Fibroblast of peridontal ligament (primary cell): ENCODE results near the gene KLF12.

Experiments used
- DNase-seq: peaks from one replicate; pipeline ENCODE4 v3.0.0-alpha.2; 2010; ENCODE audit errors: extremely low read depth

The KLF12 gene

GRCh38 chr13:74135326-74136083 is 1.3 kb upstream of the KLF12 start:
- DNase-seq: peak; percentile 57

GRCh38 chr13:74134777-74135325 is 647 bp upstream of the KLF12 start:
- no peak for DNase-seq

- peak; percentile 94 for DNase-seq
Measured at GRCh38 chr13:74133657-74134201, 475 bp downstream of the KLF12 start.

GRCh38 chr13:74132776-74133656 is 1.2 kb downstream of the KLF12 start:
- DNase-seq: peak; percentile 70

DNA sequence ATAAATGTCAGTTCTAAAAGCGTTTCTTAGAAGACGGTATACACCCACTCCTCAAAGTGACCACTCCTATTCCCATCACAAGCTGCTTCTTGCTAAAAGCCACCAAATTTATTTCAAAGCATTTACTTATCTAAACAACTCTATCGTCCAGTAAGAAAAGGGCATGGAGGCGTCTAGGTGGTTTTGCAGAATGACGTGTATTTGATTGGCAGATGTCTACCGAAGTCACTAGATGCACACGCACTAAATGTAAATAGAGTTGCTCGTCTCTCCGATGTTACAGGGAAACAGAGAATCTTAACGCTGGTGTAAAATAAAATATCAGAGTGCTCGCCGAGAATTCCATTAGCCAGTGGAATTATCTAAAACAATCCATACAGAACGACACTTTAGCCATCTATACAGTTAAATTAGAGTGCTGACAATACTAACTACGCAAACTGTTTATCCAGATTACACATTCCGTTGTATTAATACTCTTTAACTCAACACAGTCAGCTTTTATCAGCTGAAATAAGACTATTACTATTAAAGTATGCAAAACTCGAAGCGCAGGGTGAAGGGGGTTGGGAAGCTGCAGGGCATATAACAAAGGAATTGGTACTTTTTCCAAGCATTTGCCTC is 1.9 kb downstream of the KLF12 start:
- DNase-seq: peak; percentile 48

GRCh38 chr13:74131227-74131626 is 3.0 kb downstream of the KLF12 start:
- no peak for DNase-seq

DNA sequence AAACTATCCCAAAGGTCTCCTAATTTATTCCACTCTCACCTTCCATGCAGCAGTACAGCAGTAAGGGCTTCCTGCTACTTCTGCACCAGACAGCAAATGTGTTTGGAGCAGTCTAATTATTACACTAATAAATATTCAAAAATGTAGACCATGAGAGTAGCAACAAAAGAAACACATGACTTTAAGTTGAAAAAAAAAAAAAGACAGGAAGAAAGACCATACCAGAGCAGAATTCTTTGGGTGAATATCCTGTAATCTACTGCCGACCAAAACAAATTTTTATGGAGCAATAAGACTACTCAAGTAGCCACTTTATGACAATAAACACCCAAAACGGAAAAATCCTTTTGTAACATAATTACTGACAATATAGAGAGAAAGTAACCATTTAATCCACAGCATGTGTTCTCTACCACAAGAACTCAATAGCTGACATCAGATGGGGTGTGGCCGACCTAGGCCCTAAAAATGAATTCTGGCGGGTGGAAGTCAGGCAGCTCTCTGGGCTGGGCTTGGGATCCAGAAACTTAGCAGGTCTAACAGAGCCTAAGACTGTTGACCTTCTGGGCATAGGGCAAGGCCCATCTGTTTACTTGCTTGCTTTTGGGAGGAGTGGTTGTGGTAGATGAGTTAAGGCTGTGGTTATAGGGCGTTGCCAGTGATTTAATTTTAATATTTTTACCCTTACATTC is 4.6 kb downstream of the KLF12 start:
- peak; percentile 81 for DNase-seq

- peak; percentile 49 for DNase-seq
Measured at GRCh38 chr13:74128156-74128767, 5.9 kb downstream of the KLF12 start.

DNA sequence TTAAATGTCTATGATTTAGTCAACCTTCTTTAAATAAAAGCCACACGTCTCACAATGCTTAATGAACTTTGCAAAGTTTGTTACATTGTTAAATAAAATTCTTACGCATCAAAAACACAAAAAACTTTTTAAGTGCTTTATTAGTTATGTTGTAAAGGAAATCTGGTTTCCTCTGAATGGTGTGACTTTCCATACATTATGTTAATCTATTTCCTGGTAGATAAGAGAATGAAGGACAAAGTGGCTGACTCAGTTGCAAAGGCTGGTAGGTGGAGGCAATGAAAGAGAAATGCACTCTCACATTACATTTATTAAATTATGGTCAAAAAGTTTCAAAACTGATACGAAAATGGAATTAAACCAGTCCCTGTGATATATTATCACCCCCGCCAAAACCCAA is 15.9 kb downstream of the KLF12 start:
- DNase-seq: no peak

GRCh38 chr13:74117207-74117705 is 16.9 kb downstream of the KLF12 start:
- no peak for DNase-seq

- peak; percentile 90 for DNase-seq
Measured at GRCh38 chr13:74115133-74115532, 19.1 kb downstream of the KLF12 start.

DNA sequence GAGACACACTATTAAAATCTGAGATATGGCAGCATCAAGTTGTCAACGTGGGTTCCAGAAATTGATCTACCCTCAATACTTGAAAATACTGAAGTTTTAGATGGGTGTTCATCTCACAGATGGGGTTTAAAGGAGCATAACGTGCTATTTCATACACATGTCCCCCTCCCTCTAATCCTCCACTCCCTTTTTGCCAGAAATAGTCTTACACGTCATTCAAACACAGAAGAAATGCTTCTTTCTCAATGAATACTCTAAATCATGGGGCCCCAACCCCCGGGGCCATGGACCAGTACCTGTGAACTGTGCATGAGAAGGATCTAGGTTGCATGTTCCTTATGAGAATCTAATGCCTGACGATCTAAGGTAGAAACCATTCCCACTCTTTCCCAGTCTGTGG is 19.6 kb downstream of the KLF12 start:
- no peak for DNase-seq

DNA sequence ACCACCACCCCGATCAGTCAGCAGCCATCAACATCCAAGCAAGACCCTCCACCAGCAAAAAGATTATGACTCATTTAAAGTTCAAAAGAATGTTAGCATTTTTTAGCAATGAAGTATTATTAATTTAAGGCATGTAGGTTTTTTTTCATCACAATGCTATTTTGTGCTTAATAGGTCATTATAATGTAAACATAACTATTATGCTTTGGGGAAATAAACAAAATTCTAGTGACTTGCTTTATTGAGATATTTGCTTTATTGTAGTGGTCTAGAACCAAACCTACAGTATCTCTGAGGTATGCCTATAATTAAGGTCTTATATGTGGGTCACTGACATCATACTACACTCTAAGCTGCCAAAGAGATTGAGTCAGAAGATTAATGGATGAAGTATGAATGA is 20.0 kb downstream of the KLF12 start:
- DNase-seq: peak; percentile 69

DNA sequence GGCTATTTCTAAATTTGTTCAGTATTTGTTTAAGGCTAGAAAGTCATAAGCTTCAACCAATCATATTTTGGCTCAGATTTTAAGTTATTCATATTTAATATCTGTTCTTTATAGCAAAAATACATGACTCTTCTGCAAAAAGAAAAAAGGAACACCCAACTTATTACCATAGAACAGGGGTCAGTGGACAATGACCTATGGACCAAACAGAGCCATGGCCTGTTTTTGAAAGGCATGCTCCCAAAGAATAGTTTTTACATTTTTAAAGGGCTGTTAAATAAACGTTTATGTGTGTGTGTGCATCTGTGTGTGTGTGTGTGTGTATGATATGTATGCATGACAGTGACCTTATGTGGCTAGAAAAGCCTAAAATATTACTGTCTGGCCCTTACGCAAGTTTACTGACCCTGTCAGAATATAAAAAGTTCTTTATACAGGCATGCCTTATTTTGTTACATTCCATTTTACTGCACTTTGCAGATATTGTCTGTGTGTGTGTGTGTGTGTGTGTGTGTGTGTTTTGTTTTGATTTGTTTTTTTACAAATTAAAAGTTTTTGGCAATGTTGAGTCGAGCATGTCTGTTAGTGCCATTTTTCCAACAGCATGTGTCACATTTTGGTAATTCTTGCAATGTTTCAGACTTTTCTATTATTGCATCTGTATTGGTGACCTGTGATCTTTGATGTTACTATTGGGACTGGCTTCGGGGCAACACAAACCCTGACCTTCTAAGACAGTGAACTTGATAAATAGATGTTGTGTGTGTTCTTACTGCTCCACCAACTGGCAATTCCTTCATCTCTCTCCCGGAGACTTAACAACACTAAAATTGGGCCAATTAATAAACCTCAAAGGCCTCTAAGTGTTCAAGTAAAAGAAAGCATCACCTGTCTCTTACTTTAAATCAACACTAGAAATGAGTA is 22.0 kb downstream of the KLF12 start:
- DNase-seq: no peak

DNA sequence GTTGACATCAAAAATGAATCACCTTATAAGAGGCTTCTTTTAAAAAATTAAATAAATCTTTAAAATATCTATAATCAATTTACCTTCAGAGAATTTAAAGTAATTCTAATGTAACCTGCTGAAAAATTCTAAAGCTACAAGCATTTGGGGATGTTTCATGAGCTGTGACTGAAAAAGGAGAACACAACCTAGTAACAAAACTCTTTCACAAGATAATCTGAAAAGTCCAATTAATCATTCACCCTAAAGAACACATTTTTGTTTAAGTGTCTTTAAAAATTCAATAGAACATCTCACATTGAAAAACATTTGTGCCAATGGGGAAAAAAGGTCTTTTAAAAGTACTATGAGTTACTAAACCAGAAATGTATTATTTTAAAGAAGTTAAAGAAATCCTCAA is 22.8 kb downstream of the KLF12 start:
- no peak for DNase-seq

DNA sequence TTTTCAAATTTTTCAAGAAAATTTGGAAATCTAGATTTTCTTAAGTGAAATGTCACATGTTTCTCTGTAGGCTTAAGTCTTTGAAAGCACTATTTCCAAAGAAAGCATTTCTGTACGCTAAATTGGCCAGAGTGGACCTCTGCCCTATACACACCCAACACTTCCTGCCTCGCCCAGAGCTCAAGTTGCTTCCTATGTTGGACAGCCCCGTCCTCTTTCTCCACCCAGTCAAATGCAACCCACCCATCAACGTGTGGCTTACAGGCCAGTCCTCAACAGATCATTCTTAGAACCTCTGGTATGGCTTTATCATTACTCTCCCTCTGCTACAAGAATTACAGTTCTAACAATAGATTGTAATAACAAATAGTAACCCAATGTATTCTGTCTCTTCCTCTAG is 24.2 kb downstream of the KLF12 start:
- DNase-seq: no peak

DNA sequence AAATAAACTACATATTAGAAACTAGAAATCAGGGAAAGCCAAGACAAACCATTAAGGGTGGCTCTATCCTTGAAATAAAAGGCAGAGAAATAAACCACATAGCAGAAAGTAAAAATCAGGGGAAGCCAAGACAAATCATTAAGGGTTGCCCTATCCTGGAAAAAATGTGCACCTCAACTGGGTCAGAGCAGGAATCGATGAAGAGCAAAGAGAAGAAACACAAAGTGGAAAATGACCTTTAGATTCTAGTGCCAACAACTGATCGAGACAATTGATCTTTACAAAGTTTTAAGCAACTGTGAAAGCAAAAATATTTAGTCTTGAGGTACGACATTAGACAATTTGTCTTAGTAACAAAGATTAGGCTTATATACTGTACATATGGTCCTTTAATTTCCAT is 26.6 kb downstream of the KLF12 start:
- DNase-seq: no peak

- DNase-seq: no peak
Measured at GRCh38 chr13:74105871-74106270, 28.3 kb downstream of the KLF12 start.

DNA sequence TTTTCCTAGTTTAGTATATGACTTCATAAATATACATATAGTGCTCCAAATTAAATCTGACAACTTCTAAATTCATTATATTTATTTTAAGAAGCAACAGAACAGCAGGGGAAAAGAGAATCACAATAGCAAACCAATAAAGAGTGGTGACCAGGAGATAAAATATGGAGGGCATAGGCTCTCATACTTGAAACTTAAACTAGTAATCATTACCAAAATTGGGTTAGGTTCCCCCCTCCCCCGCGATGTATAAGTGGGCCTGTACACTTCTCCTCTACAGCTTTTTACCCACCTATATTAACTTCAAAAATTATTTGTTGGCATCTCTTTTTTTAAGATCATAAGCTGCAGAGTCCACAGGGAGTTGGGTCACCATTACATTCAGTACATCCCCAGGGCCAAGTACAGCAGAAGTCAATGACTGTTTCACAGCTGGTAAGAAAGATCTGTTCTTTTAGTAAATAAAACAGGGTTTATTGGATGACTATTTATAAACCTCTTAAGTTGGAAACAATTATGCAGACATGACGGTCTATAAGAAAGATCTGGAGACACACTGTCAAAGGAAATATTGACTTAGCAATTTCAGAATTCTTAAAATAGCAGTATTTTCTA is 29.4 kb downstream of the KLF12 start:
- no peak for DNase-seq
